Sciatic nerve (tissue), 2 donors: ENCODE results near the gene RSRP1. TPM values are rescaled to one million over a fixed set of nuclear protein-coding genes. Genes with fewer than 3 reads are reported as not detected.
"Not testable (repeated sequence)": the region's sequence is repeated elsewhere in the genome, so short reads cannot be mapped to it uniquely, and the experiment has no call there.

ENCODE experiments used
- ATAC-seq: fragments of 200-7000 bp; cut with Tn5 transposase; one replicate; pipeline ENCODE4 v1.9.1; 2020; ENCODE audit warnings: mild to moderate bottlenecking, moderate library complexity
- DNase-seq: peaks from one replicate; pipeline ENCODE4 v3.0.0-alpha.2; 2020; ENCODE audit warnings: low spot score
- intact Hi-C: fragments of 100-400 bp; cut with DNase I; formaldehyde crosslinking; loops from one replicate; pipeline ENCODE4 v1.14.2; 2022
- total RNA-seq: library from RNA; stranded (reverse); fragmentation: NEBNext Ultra II Directional; extraction: Animal tissue kit (Norgen Biotek cat#: 25700); gene quantifications from one replicate; pipeline ENCODE4 v1.2.1, GENCODE V29; 2021
- donor health status: DM: no; HTN: no; CAD: no.
- donor health status: DM: no; HTN: no; CAD: no.

The RSRP1 gene
- total RNA-seq, 1 donor from 2014 or later = 144 TPM

DNA sequence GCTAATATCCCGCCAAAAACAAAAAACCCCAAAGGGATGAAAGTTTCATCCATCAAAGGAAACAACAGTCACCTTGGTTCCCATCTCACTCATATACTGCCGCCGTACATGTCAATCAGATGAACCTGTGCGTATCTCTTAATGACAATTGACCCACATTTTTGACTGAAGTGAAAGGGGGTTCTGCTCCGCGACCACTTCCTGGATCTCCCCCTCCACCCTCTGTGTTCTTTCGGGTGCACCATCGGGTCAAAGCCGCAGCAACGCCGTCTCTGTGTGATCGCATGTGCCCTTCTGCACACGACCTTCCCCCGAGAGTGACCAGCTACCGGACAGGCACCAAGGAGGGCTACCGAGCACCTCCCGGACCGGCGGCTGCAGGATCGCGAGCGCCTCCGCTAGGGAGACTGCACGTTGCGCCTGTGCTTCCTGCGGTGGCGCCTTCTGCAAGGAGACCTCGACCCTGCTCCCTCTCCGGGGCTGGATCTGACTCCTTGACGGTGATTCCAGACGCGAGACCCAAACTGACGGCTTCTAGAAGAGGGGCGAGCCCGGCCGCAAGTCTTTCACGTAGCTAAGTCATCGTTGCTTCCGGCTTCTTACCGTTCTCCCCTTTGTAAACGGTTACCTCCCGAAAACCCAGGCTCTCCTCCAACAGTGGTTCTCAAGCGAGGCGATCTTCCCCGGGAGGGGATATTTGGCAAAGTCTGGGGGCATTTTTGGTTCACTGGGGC lies 19.5 kb upstream of the RSRP1 start:
- DNase-seq, intact Hi-C loops: not testable (repeated sequence)
- peak; percentile 78 for ATAC-seq

DNA sequence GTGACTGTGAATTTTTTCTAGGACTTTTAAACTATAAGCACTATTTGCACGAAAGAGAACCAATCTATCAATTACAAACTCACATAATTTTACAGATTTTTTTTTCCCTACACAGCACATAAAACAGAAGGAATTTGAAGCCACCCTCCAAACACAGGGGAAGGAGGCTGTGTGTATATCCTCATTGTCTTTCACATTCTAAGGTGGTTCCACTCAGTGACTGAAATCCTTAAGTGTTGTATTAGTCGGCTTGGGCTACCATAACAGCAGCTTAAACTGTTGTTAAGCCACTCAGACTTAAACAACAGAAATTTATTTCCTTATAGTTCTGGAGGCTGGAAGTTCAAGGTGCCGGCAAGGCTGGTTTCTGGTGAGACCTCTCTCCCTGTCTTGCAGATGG lies 13.1 kb upstream of the RSRP1 start:
- DNase-seq, intact Hi-C loops, ATAC-seq: not testable (repeated sequence)

GRCh38 chr1:25259813-25260212 lies 12.6 kb upstream of the RSRP1 start:
- ATAC-seq, intact Hi-C loops, DNase-seq: not testable (repeated sequence)

- ATAC-seq = no peak
- DNase-seq = no peak
- intact Hi-C loops = no loop called here
Observed at GRCh38 chr1:25257196-25257595, 9.9 kb upstream of the RSRP1 start.

DNA sequence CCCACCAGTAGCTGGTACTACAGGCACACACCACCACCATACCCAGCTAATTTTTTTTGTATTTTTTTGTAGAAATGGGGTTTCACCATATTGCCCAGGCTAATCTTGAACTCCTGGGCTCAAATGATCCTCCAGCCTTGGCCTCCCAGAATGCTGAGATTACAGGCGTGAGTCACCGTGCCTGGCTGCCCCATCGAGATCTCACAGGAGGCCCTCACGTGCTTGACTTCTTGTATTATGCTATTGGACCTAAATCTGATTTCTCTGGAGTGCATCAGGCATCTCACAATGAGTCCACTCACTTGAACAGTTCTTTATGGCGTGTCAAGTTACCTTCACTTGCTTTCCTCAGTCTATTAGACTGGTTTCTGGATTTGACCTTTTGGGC lies 9.3 kb upstream of the RSRP1 start:
- intact Hi-C loops = no loop called here
- no peak for ATAC-seq
- no peak for DNase-seq

DNA sequence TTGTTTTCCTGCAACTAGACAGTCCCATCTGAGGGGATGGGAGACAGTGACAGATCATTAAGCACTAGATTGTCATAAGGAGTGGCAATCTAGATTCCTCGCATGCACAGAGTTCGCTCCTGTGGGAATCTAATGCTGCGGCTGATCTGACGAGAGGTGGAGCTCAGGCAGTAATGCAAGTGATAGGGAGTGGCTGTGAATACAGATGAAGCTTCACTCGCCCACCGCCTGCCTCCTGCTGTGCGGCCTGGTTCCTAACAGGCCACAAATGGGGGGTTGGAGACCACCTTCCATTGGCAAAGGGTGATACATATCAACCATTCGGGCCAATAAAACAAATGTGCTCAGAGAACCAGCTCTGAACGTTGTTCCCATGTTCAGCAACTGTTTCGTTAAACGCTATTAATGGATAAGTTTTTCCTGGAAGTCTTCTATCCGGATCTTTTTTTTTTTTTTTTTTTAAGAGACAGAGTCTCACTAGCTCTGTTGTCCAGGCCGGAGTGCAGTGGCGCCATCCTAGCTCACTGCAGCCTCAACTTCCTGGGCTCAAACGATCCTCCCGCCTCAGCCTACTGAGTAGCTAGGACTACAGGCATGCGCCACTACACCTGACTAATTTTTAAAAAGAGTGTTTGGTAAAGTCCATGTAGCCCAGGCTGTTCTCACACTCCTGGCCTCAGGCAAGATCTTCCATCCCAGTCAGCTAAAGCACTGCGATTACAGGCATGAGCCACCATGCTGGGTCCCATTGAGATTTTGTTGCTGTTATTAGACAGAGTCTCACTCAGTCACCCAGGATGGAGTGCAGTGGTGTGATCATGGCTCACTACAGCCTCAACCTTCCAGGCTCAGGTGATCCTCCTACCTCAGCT lies 8.7 kb upstream of the RSRP1 start:
- intact Hi-C loops = no loop called here
- ATAC-seq (no peak), DNase-seq (no peak)

- ATAC-seq = no peak
- DNase-seq = no peak
- intact Hi-C loops = no loop called here
Observed at GRCh38 chr1:25253911-25254310, 6.7 kb upstream of the RSRP1 start.

GRCh38 chr1:25247829-25248754 lies 838 bp upstream of the RSRP1 start:
- no peak for ATAC-seq
- DNase-seq = no peak
- intact Hi-C loops = no loop called here

DNA sequence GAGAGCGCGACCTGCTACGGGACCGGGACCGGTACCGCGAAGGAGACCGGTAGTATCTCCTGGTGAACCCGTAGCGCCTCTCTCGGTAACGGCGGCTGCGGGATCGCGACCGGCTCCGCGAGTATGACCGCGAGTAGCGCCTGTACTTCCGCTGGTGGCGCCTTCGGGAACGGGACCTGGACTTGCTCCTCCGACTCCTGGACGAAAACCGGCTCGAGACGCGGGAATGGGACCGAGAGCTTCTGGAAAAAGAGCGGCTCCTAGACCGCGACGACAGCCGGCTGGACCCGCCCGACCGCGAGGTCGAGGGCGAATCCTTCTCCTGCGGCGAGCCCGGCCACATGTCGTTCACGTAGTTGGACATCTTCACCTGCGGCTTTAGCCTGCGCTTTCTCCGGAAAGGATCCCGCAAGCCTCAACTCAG lies 642 bp downstream of the RSRP1 start:
- intact Hi-C loops = no loop called here
- ATAC-seq (no peak), DNase-seq (peak; percentile 73)

- ATAC-seq (no peak), DNase-seq (no peak)
- intact Hi-C loops = no loop called here
Observed at GRCh38 chr1:25245809-25246599, 1.2 kb downstream of the RSRP1 start.

DNA sequence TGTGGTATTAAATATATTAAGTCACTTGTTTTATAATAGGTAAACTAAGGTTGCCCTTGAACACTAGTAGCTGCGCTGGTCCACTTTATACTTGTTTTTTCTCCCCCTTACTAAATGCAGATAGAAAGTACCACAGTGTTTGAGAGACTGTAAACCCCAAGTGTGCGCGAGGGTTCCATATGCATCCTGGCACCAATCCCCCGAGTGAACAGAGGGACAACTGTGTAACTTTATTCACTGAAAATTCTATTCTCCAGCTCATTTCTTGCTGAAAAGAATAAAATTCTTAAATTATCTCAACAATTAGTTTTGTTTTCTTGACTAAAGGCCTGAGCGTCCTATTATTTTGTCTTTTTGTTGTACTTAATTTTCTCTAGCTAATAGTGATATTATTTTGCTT lies 1.9 kb downstream of the RSRP1 start:
- no peak for DNase-seq
- intact Hi-C loops = no loop called here
- no peak for ATAC-seq

GRCh38 chr1:25243907-25244306 lies 3.3 kb downstream of the RSRP1 start:
- ATAC-seq (no peak), DNase-seq (no peak)
- intact Hi-C loops = no loop called here

GRCh38 chr1:25239681-25240541 lies 7.3 kb downstream of the RSRP1 start:
- peak; percentile 97 for ATAC-seq
- peak; percentile 93 for DNase-seq
- intact Hi-C loops = no loop called here

DNA sequence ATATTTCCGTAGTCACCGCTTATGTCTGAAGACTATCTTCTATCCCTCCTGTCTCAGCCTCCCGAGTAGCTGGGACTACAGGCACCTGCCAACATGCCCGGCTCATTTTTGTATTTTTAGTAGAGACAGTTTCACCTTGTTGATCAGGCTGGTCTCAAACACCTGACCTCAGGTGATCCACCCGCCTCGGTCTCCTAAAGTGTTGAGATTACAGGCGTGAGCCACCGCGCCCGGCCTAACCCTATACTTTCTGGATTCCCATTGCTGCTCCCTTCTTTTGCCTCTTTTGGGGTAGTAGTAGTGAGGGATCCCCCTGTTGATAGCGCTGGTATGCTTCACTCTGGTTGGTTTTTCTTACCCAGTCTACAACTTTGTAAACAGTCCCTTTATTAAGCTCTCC lies 9.2 kb downstream of the RSRP1 start:
- intact Hi-C loops = no loop called here
- DNase-seq = no peak
- ATAC-seq = no peak

GRCh38 chr1:25236261-25236660 lies 11.0 kb downstream of the RSRP1 start:
- DNase-seq, ATAC-seq, intact Hi-C loops: not testable (repeated sequence)

- intact Hi-C loops, DNase-seq, ATAC-seq: not testable (repeated sequence)
Observed at GRCh38 chr1:25235411-25235810, 11.8 kb downstream of the RSRP1 start.
